SK-MEL-5 (cell line): ENCODE data around the gene TANGO2. TPM values are rescaled to one million over a fixed set of nuclear protein-coding genes. Genes with fewer than 3 reads are reported as not detected.
A peak's percentile ranks its signal among the peaks of the same experiment; 100 is the strongest.
"Not testable (repeated sequence)": the region's sequence is repeated elsewhere in the genome, so short reads cannot be mapped to it uniquely, and the experiment has no call there.

Experiments used
- DNase-seq: peaks from one replicate; pipeline ENCODE4 v3.0.0-alpha.2; 2016; ENCODE audit warnings: low read depth, low spot score
- in situ Hi-C: cut with HindIII; loops from 2 replicates; pipeline ENCODE4 v1.10.0; 2016; ENCODE audit warnings: low sequenced_read_pairs, high pct_unique_total_duplicates, low pct_unique_long_range_greater_than_20kb
- total RNA-seq: library from RNA; depleted of rRNA; stranded (reverse); fragments of >200 nt; shearing (Covaris generic); gene quantifications from 2 replicates; pipeline ENCODE4 v1.2.3, GENCODE V29; 2014

The TANGO2 gene
- total RNA-seq, 1 experiment from 2014 or later = 68.3 TPM

GRCh38 chr22:20063271-20064139 lies 42.6 kb downstream of the TANGO2 start:
- DNase-seq = no peak
- in situ Hi-C loops = no loop called here

- DNase-seq = no peak
- in situ Hi-C loops = no loop called here
Measured at GRCh38 chr22:20064140-20064480, 43.2 kb downstream of the TANGO2 start.

- in situ Hi-C loops = no loop called here
- DNase-seq = no peak
Measured at GRCh38 chr22:20064545-20065262, 43.8 kb downstream of the TANGO2 start.

GRCh38 chr22:20065896-20066616 lies 45.1 kb downstream of the TANGO2 start:
- DNase-seq = no peak

GRCh38 chr22:20066617-20067383 lies 45.9 kb downstream of the TANGO2 start:
- in situ Hi-C loops = no loop called here

More at GRCh38 chr22:20065896-20066616, 45.1 kb downstream of the TANGO2 start:
- in situ Hi-C loops = no loop called here

GRCh38 chr22:20067384-20067682 lies 46.4 kb downstream of the TANGO2 start:
- DNase-seq, in situ Hi-C loops: not testable (repeated sequence)

More at GRCh38 chr22:20066617-20067383, 45.9 kb downstream of the TANGO2 start:
- DNase-seq = no peak

GRCh38 chr22:20068640-20069039 lies 47.7 kb downstream of the TANGO2 start:
- no peak for DNase-seq
- in situ Hi-C loops = no loop called here

GRCh38 chr22:20069331-20070042 lies 48.6 kb downstream of the TANGO2 start:
- no peak for DNase-seq
- in situ Hi-C loops = no loop called here

GRCh38 chr22:20071524-20071972 lies 50.6 kb downstream of the TANGO2 start:
- no peak for DNase-seq
- in situ Hi-C loops = no loop called here

- in situ Hi-C loops = no loop called here
- DNase-seq = no peak
Measured at GRCh38 chr22:20076627-20077172, 55.8 kb downstream of the TANGO2 start.

GRCh38 chr22:20079745-20080444 lies 59.0 kb downstream of the TANGO2 start, which contains the start of gene DGCR8:
Gene DGCR8 (plus strand): TSS chr22:20080241. CDS start chr22:20085964, 5,723 bp downstream.
- peak; percentile 96 for DNase-seq
- in situ Hi-C loops = no loop called here

- in situ Hi-C loops = no loop called here
- DNase-seq = peak; percentile 52
Measured at GRCh38 chr22:20080445-20080775, 59.5 kb downstream of the TANGO2 start.

GRCh38 chr22:20080776-20081654 lies 60.1 kb downstream of the TANGO2 start:
- in situ Hi-C loops = no loop called here

GRCh38 chr22:20083157-20083890 lies 62.4 kb downstream of the TANGO2 start:
- in situ Hi-C loops = no loop called here
- DNase-seq = no peak

More at GRCh38 chr22:20080776-20081654, 60.1 kb downstream of the TANGO2 start:
- DNase-seq = peak; percentile 30
